HG02798 (cell line): ENCODE measurements around the gene BDP1.
A peak's percentile ranks its signal among the peaks of the same experiment; 100 is the strongest.
"Not testable (repeated sequence)": the region's sequence is repeated elsewhere in the genome, so short reads cannot be mapped to it uniquely, and the experiment has no call there.

Experiments used
- ATAC-seq: cut with Tn5 transposase; IDR thresholded peaks from one replicate; pipeline ENCODE4 v1.9.1; 2021; ENCODE audit warnings: mild to moderate bottlenecking; ENCODE audit not compliant: unreplicated experiment, poor library complexity

Gene BDP1

DNA sequence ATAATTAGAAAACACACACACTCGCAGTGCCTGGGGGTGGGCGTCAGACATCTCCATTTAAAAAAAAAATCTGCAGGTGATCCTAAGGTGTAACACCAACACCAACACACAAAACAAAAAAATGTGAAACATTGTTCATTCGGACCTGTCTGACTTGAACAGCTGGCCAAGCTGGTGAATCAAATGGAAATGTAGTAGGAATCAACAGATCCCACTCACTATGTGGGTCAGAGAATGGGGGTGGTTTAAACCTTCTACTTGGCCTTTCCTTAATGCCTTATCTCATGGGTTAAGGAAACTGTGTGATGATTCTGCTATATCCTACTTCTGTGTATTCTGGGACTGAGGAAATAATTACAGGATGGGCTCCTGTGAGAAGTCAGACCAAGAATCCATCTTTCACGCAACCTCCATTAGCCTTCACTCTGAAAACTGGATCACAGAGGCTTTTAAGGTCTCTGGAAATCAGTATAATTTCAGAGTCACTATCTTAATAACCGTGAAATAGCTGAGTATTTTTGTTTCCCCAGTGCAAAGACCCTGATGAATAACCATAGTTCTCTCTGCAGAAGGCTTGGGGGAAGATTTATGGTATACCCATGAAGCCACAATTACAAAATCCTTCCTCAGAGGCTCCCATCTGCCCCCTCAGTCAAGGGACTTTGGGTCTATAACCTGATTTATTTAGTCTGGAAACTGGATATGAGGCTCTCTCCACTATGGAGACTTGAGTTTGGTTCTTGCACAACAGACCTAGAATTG lies 114.5 kb downstream of the BDP1 start:
- no peak for ATAC-seq

- not testable (repeated sequence) for ATAC-seq
Measured at GRCh38 chr5:71571811-71572210, 116.4 kb downstream of the BDP1 start.

GRCh38 chr5:71573591-71573990 lies 118.1 kb downstream of the BDP1 start:
- no peak for ATAC-seq

DNA sequence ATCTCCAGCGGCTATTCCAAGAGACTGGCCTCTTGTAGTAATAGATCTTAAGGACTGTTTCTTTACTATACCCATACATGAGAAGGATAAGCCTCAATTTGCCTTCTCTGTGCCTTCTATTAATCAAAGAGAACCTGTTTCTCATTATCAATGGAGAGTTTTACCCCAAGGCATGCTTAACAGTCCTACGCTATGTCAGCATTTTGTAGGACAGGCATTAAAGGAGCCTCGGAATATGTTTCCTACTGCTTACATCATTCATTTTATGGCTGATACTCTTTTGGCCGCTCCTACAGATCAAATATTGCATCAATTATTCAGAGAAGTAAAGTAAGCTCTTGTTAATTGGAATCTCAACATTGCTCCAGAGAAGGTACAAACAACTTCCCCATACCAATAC lies 120.1 kb downstream of the BDP1 start:
- ATAC-seq = not testable (repeated sequence)

DNA sequence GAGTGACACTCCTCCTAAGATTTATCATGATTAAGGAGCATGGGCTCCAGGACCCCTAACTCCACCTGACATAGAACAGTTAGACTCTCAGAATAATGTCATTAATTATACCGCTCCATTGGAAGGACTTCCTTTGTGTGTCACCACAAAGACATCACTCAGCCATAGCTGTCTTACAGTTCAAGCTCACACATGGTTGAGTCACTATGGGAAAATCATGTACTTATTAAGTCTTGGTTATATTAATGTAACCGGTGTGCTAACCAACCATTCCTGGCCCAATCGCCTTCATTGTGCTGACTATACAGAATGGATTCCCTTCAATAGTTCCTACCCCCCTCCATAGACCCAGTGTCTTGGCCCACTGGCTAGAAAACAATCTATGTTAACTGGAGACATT lies 120.8 kb downstream of the BDP1 start:
- no peak for ATAC-seq

GRCh38 chr5:71577839-71578238 lies 122.4 kb downstream of the BDP1 start:
- ATAC-seq = not testable (repeated sequence)

- ATAC-seq = no peak
Measured at GRCh38 chr5:71582945-71583584, 127.6 kb downstream of the BDP1 start.

- peak; percentile 0 for ATAC-seq
Measured at GRCh38 chr5:71586052-71586940, 130.8 kb downstream of the BDP1 start.

- peak; percentile 98 for ATAC-seq
Measured at GRCh38 chr5:71586941-71587765, 131.7 kb downstream of the BDP1 start, which contains the start of gene MCCC2. Gene MCCC2, plus strand, starts transcription at chr5:71587340. Its CDS starts 86 bp downstream, at chr5:71587426.

GRCh38 chr5:71587766-71588532 lies 132.5 kb downstream of the BDP1 start:
- ATAC-seq = peak; percentile 6

DNA sequence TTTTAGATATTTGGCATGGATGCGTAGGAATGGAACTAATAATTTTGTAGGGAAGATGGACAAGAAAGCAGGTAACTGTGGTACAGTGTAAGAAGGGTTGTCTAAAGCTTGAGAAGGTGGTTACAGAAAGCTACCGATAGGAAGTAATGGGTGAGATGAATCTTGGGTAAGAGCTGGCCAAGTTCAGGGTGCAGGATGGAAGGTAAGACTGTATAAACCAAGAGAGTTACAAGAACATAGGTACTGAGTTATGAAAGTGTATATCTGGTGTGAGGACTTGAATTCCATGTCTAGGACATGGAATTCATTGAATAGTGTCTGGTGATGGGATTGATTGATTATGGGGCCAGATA lies 133.1 kb downstream of the BDP1 start:
- no peak for ATAC-seq

DNA sequence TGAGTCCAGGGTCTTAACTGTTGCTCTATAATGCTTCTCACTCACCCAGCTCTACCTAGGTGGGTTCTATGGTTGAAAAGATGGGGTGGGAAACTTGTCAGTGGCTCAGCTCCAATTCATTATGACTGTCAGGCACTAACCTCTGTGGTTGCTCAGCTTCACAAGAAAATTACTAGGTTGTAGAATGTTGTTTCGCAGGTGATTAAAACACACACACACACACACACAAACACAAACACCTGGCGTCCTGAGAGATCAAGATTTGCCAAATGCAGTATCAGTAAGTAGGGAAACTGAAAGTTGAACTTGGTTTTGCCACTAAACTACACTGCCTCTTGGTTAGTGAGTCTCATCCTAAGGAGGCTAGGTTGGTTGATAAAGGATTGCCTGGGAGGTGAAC lies 134.5 kb downstream of the BDP1 start:
- ATAC-seq = no peak

GRCh38 chr5:71591100-71591499 lies 135.6 kb downstream of the BDP1 start:
- no peak for ATAC-seq

GRCh38 chr5:71596169-71596568 lies 140.7 kb downstream of the BDP1 start:
- no peak for ATAC-seq

DNA sequence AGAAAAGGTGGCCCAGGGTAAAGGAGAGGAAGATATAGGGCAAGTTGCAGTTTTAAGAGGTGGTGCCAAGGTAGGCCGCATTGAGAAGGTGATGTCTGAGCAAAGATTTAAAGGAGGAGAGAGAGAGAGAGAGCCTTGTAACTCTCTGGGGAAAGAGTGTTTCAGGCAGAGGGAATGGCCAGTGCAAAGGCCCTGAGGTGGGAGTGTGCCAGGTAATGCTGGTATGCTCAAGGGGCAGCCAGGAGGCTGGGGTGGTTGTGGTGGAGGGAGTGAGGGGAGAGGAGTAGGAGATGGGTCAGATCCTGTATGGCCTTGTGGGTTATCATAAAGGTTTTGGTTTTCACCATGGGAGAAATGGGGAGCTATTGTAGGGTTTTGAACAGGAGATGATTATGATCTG lies 141.6 kb downstream of the BDP1 start:
- ATAC-seq = no peak

DNA sequence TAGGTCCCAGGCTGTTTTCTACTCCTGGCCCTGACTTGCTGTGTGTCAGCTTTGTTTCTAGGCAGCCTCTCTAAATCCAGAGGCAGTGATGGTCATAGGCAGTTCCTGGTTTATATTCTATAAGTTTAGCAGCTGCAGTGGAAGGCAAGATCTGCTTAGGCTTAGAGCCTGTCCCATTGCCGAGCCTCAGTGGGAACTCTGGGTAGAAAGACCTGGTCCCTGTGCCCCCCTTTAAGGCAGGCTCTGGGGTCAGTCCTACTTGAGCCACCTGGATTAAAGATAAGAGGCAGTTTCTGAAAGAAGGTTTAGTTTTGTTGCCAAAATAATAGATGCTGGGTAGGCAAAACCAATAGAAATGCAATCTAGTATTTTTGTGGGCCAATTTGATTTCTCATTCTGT lies 145.3 kb downstream of the BDP1 start:
- no peak for ATAC-seq

GRCh38 chr5:71601222-71602026 lies 146.0 kb downstream of the BDP1 start:
- peak; percentile 93 for ATAC-seq

GRCh38 chr5:71609916-71610315 lies 154.5 kb downstream of the BDP1 start:
- ATAC-seq = not testable (repeated sequence)

DNA sequence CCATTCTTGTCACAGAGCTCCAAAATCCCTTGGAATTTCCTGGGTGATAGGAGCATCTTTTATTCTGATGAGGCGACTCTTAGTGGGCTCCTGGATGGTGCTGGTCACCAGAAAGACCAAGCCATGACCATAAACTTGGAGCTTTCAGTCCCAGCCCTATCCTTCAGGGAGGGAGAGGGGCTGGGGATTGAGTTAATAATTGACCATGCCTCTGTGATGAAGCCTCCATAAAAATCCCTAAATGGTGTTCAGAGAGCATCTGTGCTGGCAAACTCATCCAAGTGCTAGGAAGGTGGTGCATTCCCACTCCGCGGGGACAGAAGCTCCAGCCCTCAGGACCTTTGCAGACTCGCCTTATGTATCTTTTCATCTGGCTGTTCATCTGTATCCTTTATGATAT lies 160.4 kb downstream of the BDP1 start:
- no peak for ATAC-seq
